Testis (tissue), 3 donors: ENCODE results near the gene MTUS2. TPM values are rescaled to one million over a fixed set of nuclear protein-coding genes. Genes with fewer than 3 reads are reported as not detected.

ENCODE experiments used
- DNase-seq: peaks from one replicate; pipeline ENCODE4 v3.0.0-alpha.2; 2019
- H3K27ac ChIP-seq, 2 donors: fragments of 200-600 bp; sonication (generic); one replicate each; pipeline ENCODE4 v1.5.1; 2019
- H3K27me3 ChIP-seq: fragments of 200-600 bp; sonication (generic); one replicate; pipeline ENCODE4 v1.5.1; 2019
- H3K36me3 ChIP-seq: fragments of 200-600 bp; sonication (generic); one replicate; pipeline ENCODE4 v1.5.1; 2017; ENCODE audit warnings: low read depth; ENCODE audit errors: missing control alignments
- H3K4me1 ChIP-seq: fragments of 200-600 bp; sonication (generic); one replicate; pipeline ENCODE4 v1.5.1; 2019
- H3K4me3 ChIP-seq, 2 donors: fragments of 200-600 bp; sonication (generic); one replicate each; pipeline ENCODE4 v1.5.1; 2017 to 2019
- H3K9me3 ChIP-seq: fragments of 200-600 bp; sonication (generic); one replicate; pipeline ENCODE4 v1.5.1; 2017
- CTCF ChIP-seq, 3 experiments: fragments of 450-650 bp in 2 of 3; fragments of 200-600 bp in 1 of 3; sonication (generic) in 1 of 3; IDR thresholded peaks; one replicate each; pipeline ENCODE4 v1.5.1; 2016 to 2019; ENCODE audit warnings: antibody characterized with exemption in 3 of 3, mild to moderate bottlenecking in 2 of 3, moderate library complexity in 1 of 3
- POLR2A ChIP-seq: fragments of 450-650 bp; IDR thresholded peaks from one replicate; pipeline ENCODE4 v1.6.1; 2017; ENCODE audit warnings: antibody characterized with exemption, mild to moderate bottlenecking, moderate library complexity
- WGBS, 2 donors: methylation state at CpG; one replicate each; pipeline ENCODE4 v1.1.5; 2018; 5-methylcytosine and 5-hydroxymethylcytosine counted together
- intact Hi-C: fragments of 100-400 bp; cut with DNase I; formaldehyde crosslinking; loops from one replicate; pipeline ENCODE4 v1.15.1; 2023; ENCODE audit warnings: low total_unique reads
- polyA plus RNA-seq: library from polyadenylated mRNA; stranded (reverse); fragments of 350-450 nt; fragmentation: Illumina TruSeq; extraction: RNeasy Lipid Tissue Mini Kit (QIAGEN cat#74804); gene quantifications from one replicate; pipeline ENCODE4 v1.2.3, GENCODE V29; 2014; ENCODE audit warnings: low read depth, low replicate concordance; ENCODE audit not compliant: insufficient read depth
- total RNA-seq, 2 donors: library from RNA; depleted of rRNA; stranded (reverse); fragments of >200 nt; gene quantifications; one replicate each; pipeline ENCODE4 v1.2.3, GENCODE V29; 2016

MTUS2 gene
- total and polyA plus RNA-seq, 3 donors from 2014 or later: 2.1 to 9.2 (median 8.3) TPM

DNA sequence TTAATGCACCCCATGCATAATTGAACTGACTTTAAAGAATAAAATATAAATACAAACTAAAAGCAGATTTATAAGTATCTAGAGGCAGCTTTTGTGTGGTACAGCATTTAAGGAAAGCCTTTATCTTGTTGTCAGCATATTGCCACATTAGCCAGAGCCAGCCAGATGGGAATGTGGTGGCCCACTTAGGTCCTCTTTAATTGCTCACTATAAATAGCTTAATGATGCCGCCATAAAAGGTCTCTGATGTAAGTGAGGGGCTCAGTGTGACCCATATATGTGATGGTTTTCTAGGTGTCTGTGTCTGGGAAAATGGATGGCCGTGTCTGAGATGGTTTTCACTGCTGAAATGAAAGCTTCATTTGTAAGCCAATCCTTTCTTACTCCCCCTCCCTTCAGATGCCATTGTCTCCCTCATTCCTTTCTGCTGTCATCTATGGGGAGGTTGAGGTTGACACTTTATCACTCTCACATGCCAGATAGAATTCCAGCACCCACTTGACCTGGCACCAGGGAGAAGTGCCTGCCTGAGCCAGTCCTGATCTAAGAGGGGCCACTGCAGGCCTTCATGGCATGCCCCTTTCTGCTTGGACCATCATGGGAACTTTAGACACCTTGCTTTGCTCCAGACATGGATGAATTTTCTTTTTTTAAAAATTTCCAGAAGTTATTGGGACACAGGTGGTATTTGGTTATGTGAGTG lies 135.3 kb downstream of the MTUS2 start:
- no peaks in the 10 kb centered on the region for H3K4me1 ChIP-seq
- H3K27me3 ChIP-seq: no peaks in the 10 kb centered on the region
- intact Hi-C loops: no loop called here
- no peak for DNase-seq
- H3K9me3 ChIP-seq: no peaks in the 10 kb centered on the region
- H3K4me3 ChIP-seq: no peak overlapping the region
- TF ChIP-seq CTCF (IDR thresholded peaks at IDR 0.05) (no peak), POLR2A (no peak)
- WGBS, 2 donors: 53 to 84% methylated on average over 2 of the region's 2 CpGs
- H3K27ac ChIP-seq: no peak overlapping the region
- H3K36me3 ChIP-seq: no peaks in the 10 kb centered on the region

DNA sequence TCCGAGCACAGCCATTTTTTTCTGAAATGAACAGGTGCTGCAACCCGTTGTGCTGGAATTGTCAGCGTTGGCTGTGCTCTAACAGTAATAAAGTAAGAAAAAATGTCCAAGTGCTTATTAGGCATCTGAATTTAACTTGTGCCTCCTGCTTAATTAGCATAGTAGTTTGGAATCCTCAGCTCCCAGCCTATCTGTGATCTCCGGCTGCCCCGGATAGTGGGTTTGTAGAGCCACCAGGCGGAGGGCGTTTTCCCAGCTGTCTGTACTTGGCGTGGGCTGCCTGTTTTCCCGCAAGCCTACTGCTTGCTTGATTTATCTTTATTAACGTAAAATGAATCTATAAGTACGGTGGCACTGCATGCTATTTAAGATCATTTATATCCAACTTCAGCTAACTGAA lies 137.9 kb downstream of the MTUS2 start:
- no peak for DNase-seq
- Histone ChIP-seq H3K4me1 (no peaks in the 10 kb centered on the region), H3K27ac (no peak overlapping the region), H3K4me3 (no peak overlapping the region), H3K36me3 (no peaks in the 10 kb centered on the region), H3K9me3 (no peaks in the 10 kb centered on the region), H3K27me3 (no peaks in the 10 kb centered on the region)
- WGBS, 2 donors: 58 to 73% methylated on average over 11 of the region's 11 CpGs
- intact Hi-C loops: no loop called here
- TF ChIP-seq CTCF (IDR thresholded peaks at IDR 0.05) (no peak), POLR2A (no peak)

- intact Hi-C loops: no loop called here
- H3K36me3 ChIP-seq: no peaks in the 10 kb centered on the region
- no peaks in the 10 kb centered on the region for H3K27me3 ChIP-seq
- H3K9me3 ChIP-seq: no peaks in the 10 kb centered on the region
- no peak overlapping the region for H3K4me3 ChIP-seq
- H3K4me1 ChIP-seq: no peaks in the 10 kb centered on the region
- 73 to 78% methylated on average over 3 of the region's 3 CpGs for WGBS, 2 donors
- no peak overlapping the region for H3K27ac ChIP-seq
- DNase-seq: no peak
- TF ChIP-seq POLR2A (no peak), CTCF (IDR thresholded peaks at IDR 0.05) (no peak)
Observed at GRCh38 chr13:28958441-28958840, 138.3 kb downstream of the MTUS2 start.

GRCh38 chr13:28964052-28964451 lies 143.9 kb downstream of the MTUS2 start:
- DNase-seq: no peak
- H3K4me1 ChIP-seq: no peaks in the 10 kb centered on the region
- H3K9me3 ChIP-seq: no peaks in the 10 kb centered on the region
- H3K27ac ChIP-seq: no peak overlapping the region
- TF ChIP-seq CTCF (IDR thresholded peaks at IDR 0.05) (no peak), POLR2A (no peak)
- intact Hi-C loops: no loop called here
- H3K27me3 ChIP-seq: no peaks in the 10 kb centered on the region
- WGBS, 2 donors: 100% methylated on average over 1 of the region's 1 CpG
- no peak overlapping the region for H3K4me3 ChIP-seq
- H3K36me3 ChIP-seq: no peaks in the 10 kb centered on the region

GRCh38 chr13:28964803-28965202 lies 144.7 kb downstream of the MTUS2 start:
- H3K27me3 ChIP-seq: no peaks in the 10 kb centered on the region
- intact Hi-C loops: no loop called here
- 81 to 84% methylated on average over 8 of the region's 8 CpGs for WGBS, 2 donors
- no peaks in the 10 kb centered on the region for H3K9me3 ChIP-seq
- H3K4me3 ChIP-seq: no peak overlapping the region
- TF ChIP-seq CTCF (IDR thresholded peaks at IDR 0.05) (no peak), POLR2A (no peak)
- no peaks in the 10 kb centered on the region for H3K4me1 ChIP-seq
- no peak overlapping the region for H3K27ac ChIP-seq
- no peak for DNase-seq
- H3K36me3 ChIP-seq: no peaks in the 10 kb centered on the region
